Esophagus squamous epithelium (tissue), 5 donors: ENCODE measurements around the gene PPM1D. TPM values are rescaled to one million over a fixed set of nuclear protein-coding genes. Genes with fewer than 3 reads are reported as not detected.
"Not testable (repeated sequence)": the region's sequence is repeated elsewhere in the genome, so short reads cannot be mapped to it uniquely, and the experiment has no call there.

Source experiments
- DNase-seq: peaks from one replicate; lab custom pipeline; 2025; lab: John Stamatoyannopoulos, UW
- H3K27ac ChIP-seq, 4 donors: fragments of 200-600 bp; sonication (generic); one replicate each; pipeline ENCODE4 v1.5.1; 2016 to 2019; ENCODE audit warnings: mild to moderate bottlenecking in 1 of 4
- H3K27me3 ChIP-seq, 4 donors: fragments of 200-600 bp; sonication (generic); 1 replicate in 3 of 4; 2 replicates in 1 of 4; pipeline versions ENCODE4 v1.5.1 to v1.6.0; 2017 to 2021; ENCODE audit warnings: antibody characterized with exemption in 1 of 4
- H3K36me3 ChIP-seq, 3 donors: fragments of 200-600 bp; sonication (generic); one replicate each; pipeline ENCODE4 v1.5.1; 2016 to 2019
- H3K4me1 ChIP-seq, 3 donors: fragments of 200-600 bp; sonication (generic); one replicate each; pipeline ENCODE4 v1.5.1; 2017 to 2019
- H3K4me3 ChIP-seq, 4 donors: fragments of 200-600 bp; sonication (generic); 1 replicate in 3 of 4; 2 replicates in 1 of 4; pipeline ENCODE4 v1.5.1; 2016 to 2019; ENCODE audit warnings: mild to moderate bottlenecking in 2 of 4, moderate library complexity in 1 of 4
- H3K9me3 ChIP-seq, 3 donors: fragments of 200-600 bp; sonication (generic); one replicate each; pipeline ENCODE4 v1.5.1; 2016 to 2019
- CTCF ChIP-seq, 6 experiments: fragments of 450-650 bp in 4 of 6; fragments of 200-600 bp in 2 of 6; sonication (generic) in 2 of 6; IDR thresholded peaks; one replicate each; pipeline ENCODE4 v1.5.1; 2016 to 2019; ENCODE audit warnings: antibody characterized with exemption in 6 of 6, mild to moderate bottlenecking in 4 of 6, moderate library complexity in 4 of 6
- POLR2A ChIP-seq, 4 donors: fragments of 450-650 bp; IDR thresholded peaks; one replicate each; pipeline ENCODE4 v1.6.1; 2017; ENCODE audit warnings: antibody characterized with exemption in 4 of 4, mild to moderate bottlenecking in 4 of 4, moderate library complexity in 3 of 4
- WGBS, 2 donors: methylation state at CpG; one replicate each; pipeline ENCODE4 v1.1.5; 2018; 5-methylcytosine and 5-hydroxymethylcytosine counted together
- intact Hi-C: fragments of 100-400 bp; cut with DNase I; formaldehyde crosslinking; loops from one replicate; pipeline ENCODE4 v1.15.0; 2022
- total RNA-seq, 4 donors: library from RNA; depleted of rRNA; stranded (reverse); fragments of >200 nt; gene quantifications; one replicate each; pipeline ENCODE4 v1.1.0, GENCODE V29; 2016
- donor health status: DM: yes; HTN: yes; CAD: no.

Gene PPM1D
- total RNA-seq, 4 donors from 2014 or later, result 6.6 to 11.3 (median 10.6) TPM

- H3K9me3 ChIP-seq, result no peaks in the 10 kb centered on the region
- no peaks in the 10 kb centered on the region for H3K36me3 ChIP-seq
- peaks cover 0 to 66% (median 35%) of the 10 kb centered on the region in 3 donors for H3K4me1 ChIP-seq
- peak overlapping the region in 1 of 4 donors; percentile 98 for H3K27ac ChIP-seq
- DNase-seq, result no peak
- intact Hi-C loops, result no loop called here
- H3K4me3 ChIP-seq, result peak overlapping the region in 3 of 4 donors; percentile 83 to 94 (median 84)
- 4 to 19% methylated on average over 1 of the region's 1 CpG for WGBS, 2 donors
- no peak for TF ChIP-seq CTCF (IDR thresholded peaks at IDR 0.05)
- no peak for TF ChIP-seq POLR2A (IDR thresholded peaks at IDR 0.05)
- H3K27me3 ChIP-seq, result no peaks in the 10 kb centered on the region
These were observed 2.9 kb downstream of the PPM1D start for GRCh38 chr17:60602871-60603270.

GRCh38 chr17:60603477-60603876 lies 3.5 kb downstream of the PPM1D start:
- peaks cover 0 to 60% (median 35%) of the 10 kb centered on the region in 3 donors for H3K4me1 ChIP-seq
- DNase-seq, H3K27me3 ChIP-seq, H3K36me3 ChIP-seq, intact Hi-C loops, H3K27ac ChIP-seq, H3K4me3 ChIP-seq, H3K9me3 ChIP-seq: not testable (repeated sequence)
- 84 to 92% methylated on average over 10 of the region's 10 CpGs for WGBS, 2 donors

GRCh38 chr17:60604686-60605334 lies 4.8 kb downstream of the PPM1D start:
- intact Hi-C loops, result no loop called here
- TF ChIP-seq POLR2A (IDR thresholded peaks at IDR 0.05) (no peak), CTCF (IDR thresholded peaks at IDR 0.05) (no peak)
- Histone ChIP-seq H3K36me3 (no peaks in the 10 kb centered on the region), H3K4me3 (no peak overlapping the region), H3K9me3 (no peaks in the 10 kb centered on the region), H3K27me3 (no peaks in the 10 kb centered on the region), H3K4me1 (peaks cover 0 to 57% (median 31%) of the 10 kb centered on the region in 3 donors), H3K27ac (peak overlapping the region in 3 of 4 donors; percentile 20 to 40 (median 27))
- no peak for DNase-seq
- WGBS, 2 donors, result 79% methylated on average over 5 of the region's 5 CpGs

GRCh38 chr17:60606036-60606435 lies 6.0 kb downstream of the PPM1D start:
- peaks cover 0 to 69% (median 31%) of the 10 kb centered on the region in 3 donors for H3K4me1 ChIP-seq
- TF ChIP-seq POLR2A (IDR thresholded peaks at IDR 0.05), result no peak
- no peak for TF ChIP-seq CTCF (IDR thresholded peaks at IDR 0.05)
- intact Hi-C loops, result no loop called here
- H3K36me3 ChIP-seq, result no peaks in the 10 kb centered on the region
- DNase-seq, result no peak
- H3K9me3 ChIP-seq, result no peaks in the 10 kb centered on the region
- H3K27me3 ChIP-seq, result no peaks in the 10 kb centered on the region
- H3K27ac ChIP-seq, result no peak overlapping the region
- no peak overlapping the region for H3K4me3 ChIP-seq

- Histone ChIP-seq H3K9me3 (no peaks in the 10 kb centered on the region), H3K4me1 (peaks cover 0 to 46% (median 4%) of the 10 kb centered on the region in 3 donors), H3K4me3 (no peak overlapping the region), H3K36me3 (peaks cover 0 to 8% (median 0%) of the 10 kb centered on the region in 3 donors), H3K27ac (no peak overlapping the region), H3K27me3 (no peaks in the 10 kb centered on the region)
- intact Hi-C loops, result no loop called here
- DNase-seq, result no peak
- 63 to 76% methylated on average over 2 of the region's 2 CpGs for WGBS, 2 donors
- TF ChIP-seq POLR2A (IDR thresholded peaks at IDR 0.05) (no peak), CTCF (IDR thresholded peaks at IDR 0.05) (no peak)
These were observed 10.5 kb downstream of the PPM1D start for GRCh38 chr17:60610473-60610872.

GRCh38 chr17:60611321-60611720 lies 11.3 kb downstream of the PPM1D start:
- not testable (repeated sequence) for DNase-seq

More at GRCh38 chr17:60611321-60611720, 11.3 kb downstream of the PPM1D start:
- intact Hi-C loops, H3K27ac ChIP-seq, H3K36me3 ChIP-seq, H3K4me3 ChIP-seq, H3K9me3 ChIP-seq, H3K27me3 ChIP-seq: not testable (repeated sequence)
- WGBS, 2 donors, result 90 to 94% methylated on average over 5 of the region's 5 CpGs
- H3K4me1 ChIP-seq, result peaks cover 0 to 37% (median 0%) of the 10 kb centered on the region in 3 donors
